Measurements from ENCODE around the gene ZFPM1. TPM values are rescaled to one million over a fixed set of nuclear protein-coding genes. Genes with fewer than 3 reads are reported as not detected.

The ZFPM1 gene
- total RNA-seq, 2 donors from 2014 or later: 10.9 to 11.4 TPM

GRCh38 chr16:88432174-88432573 lies 20.9 kb upstream of the ZFPM1 start:
- H3K27me3 ChIP-seq: peaks cover 0 to 16% of the 10 kb centered on the region in 2 donors
- peaks cover 14% of the 10 kb centered on the region for H3K4me1 ChIP-seq
- no peak overlapping the region for H3K4me3 ChIP-seq
- no peaks in the 10 kb centered on the region for H3K9me3 ChIP-seq
- WGBS, 2 donors: 76 to 77% methylated on average over 19 to 22 of the region's 22 CpGs
- ATAC-seq (no peak), DNase-seq (no peak)
- no peak overlapping the region for H3K27ac ChIP-seq
- intact Hi-C loops (cut with DNase I): no loop called here
- H3K36me3 ChIP-seq (replicated peaks in 1 of 2; ENCODE audit: insufficient read depth in 1 of 2, low read depth in 2 of 2): no peaks in the 10 kb centered on the region
- TF ChIP-seq CTCF (IDR thresholded peaks at IDR 0.05) (no peak), POLR2A (IDR thresholded peaks at IDR 0.05) (no peak)

DNA sequence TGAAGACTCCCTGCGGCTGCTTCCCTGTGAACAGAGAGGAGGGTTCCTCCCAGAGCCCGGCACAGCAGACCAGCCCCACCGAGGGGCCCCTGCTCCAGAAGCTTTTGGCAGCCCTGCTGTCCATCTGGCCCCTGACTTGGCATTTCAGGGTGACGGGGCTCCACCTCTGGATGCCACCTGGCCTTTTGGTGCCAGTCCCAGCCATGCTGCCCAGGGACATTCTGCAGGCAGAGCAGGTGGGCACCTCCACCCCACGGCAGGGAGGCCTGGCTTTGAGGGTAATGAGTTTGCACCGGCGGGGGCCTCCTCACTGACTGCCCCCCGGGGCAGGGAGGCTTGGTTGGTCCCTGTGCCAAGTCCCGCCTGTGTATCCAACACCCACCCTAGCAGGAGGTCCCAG lies 20.3 kb upstream of the ZFPM1 start:
- Histone ChIP-seq H3K4me3 (no peak overlapping the region), H3K36me3 (replicated peaks in 1 of 2; ENCODE audit: insufficient read depth in 1 of 2, low read depth in 2 of 2) (no peaks in the 10 kb centered on the region), H3K9me3 (no peaks in the 10 kb centered on the region), H3K27ac (no peak overlapping the region), H3K27me3 (peaks cover 0 to 16% of the 10 kb centered on the region in 2 donors), H3K4me1 (peaks cover 18% of the 10 kb centered on the region)
- ATAC-seq (no peak), DNase-seq (no peak)
- intact Hi-C loops (cut with DNase I): no loop called here
- WGBS, 2 donors: 68 to 70% methylated on average over 2 to 6 of the region's 9 CpGs
- TF ChIP-seq CTCF (IDR thresholded peaks at IDR 0.05) (no peak), POLR2A (IDR thresholded peaks at IDR 0.05) (no peak)

DNA sequence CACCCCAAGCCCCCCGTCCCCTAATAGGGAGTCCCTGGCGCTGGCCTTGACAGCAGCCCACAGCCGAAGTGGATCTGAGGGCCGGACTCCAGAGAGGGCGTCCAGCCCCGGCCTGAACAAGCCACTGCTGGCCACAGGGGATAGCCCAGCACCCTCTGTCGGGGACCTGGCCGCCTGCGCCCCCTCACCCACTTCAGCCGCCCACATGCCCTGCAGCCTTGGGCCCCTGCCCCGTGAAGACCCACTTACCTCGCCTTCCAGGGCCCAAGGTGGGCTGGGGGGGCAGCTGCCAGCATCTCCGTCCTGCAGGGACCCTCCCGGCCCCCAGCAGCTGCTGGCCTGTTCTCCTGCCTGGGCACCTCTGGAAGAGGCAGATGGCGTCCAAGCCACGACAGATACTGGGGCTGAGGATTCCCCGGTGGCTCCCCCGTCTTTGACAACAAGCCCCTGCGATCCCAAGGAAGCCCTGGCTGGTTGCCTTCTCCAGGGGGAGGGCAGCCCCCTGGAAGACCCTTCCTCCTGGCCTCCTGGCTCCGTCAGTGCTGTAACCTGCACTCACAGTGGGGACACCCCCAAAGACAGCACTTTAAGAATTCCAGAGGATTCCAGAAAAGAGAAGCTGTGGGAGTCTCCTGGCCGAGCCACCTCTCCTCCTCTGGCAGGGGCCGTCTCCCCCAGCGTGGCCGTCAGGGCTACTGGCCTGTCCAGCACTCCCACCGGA lies 19.3 kb upstream of the ZFPM1 start:
- Histone ChIP-seq H3K9me3 (no peaks in the 10 kb centered on the region), H3K4me1 (peaks cover 18% of the 10 kb centered on the region), H3K4me3 (no peak overlapping the region), H3K27ac (no peak overlapping the region), H3K36me3 (replicated peaks in 1 of 2; ENCODE audit: insufficient read depth in 1 of 2, low read depth in 2 of 2) (no peaks in the 10 kb centered on the region), H3K27me3 (peaks cover 0 to 16% of the 10 kb centered on the region in 2 donors)
- no peak for TF ChIP-seq CTCF (IDR thresholded peaks at IDR 0.05)
- no peak for TF ChIP-seq POLR2A (IDR thresholded peaks at IDR 0.05)
- intact Hi-C loops (cut with DNase I): no loop called here
- ATAC-seq (no peak), DNase-seq (no peak)
- WGBS, 2 donors: 67 to 78% methylated on average over 12 to 25 of the region's 25 CpGs

GRCh38 chr16:88434353-88434690 lies 18.8 kb upstream of the ZFPM1 start:
- TF ChIP-seq POLR2A (IDR thresholded peaks at IDR 0.05) (no peak), CTCF (IDR thresholded peaks at IDR 0.05) (no peak)
- WGBS, 2 donors: 80 to 100% methylated on average over 2 to 10 of the region's 10 CpGs
- no peak for ATAC-seq
- Histone ChIP-seq H3K27me3 (peaks cover 0 to 12% of the 10 kb centered on the region in 2 donors), H3K36me3 (replicated peaks in 1 of 2; ENCODE audit: insufficient read depth in 1 of 2, low read depth in 2 of 2) (no peaks in the 10 kb centered on the region), H3K4me3 (no peak overlapping the region), H3K27ac (no peak overlapping the region), H3K9me3 (no peaks in the 10 kb centered on the region), H3K4me1 (peaks cover 18% of the 10 kb centered on the region)
- intact Hi-C loops (cut with DNase I): no loop called here
- DNase-seq: no peak

- peaks cover 18% of the 10 kb centered on the region for H3K4me1 ChIP-seq
- no peak overlapping the region for H3K4me3 ChIP-seq
- ATAC-seq: no peak
- peaks cover 0 to 10% of the 10 kb centered on the region in 2 donors for H3K27me3 ChIP-seq
- 77 to 83% methylated on average over 1 to 18 of the region's 18 CpGs for WGBS, 2 donors
- no peaks in the 10 kb centered on the region for H3K9me3 ChIP-seq
- intact Hi-C loops (cut with DNase I): loop anchor here (5.0 kb wide), 1 partner anchor 237 kb away; no protein-coding TSS in a partner anchor
- no peak for DNase-seq
- no peak for TF ChIP-seq CTCF (IDR thresholded peaks at IDR 0.05)
- no peak for TF ChIP-seq POLR2A (IDR thresholded peaks at IDR 0.05)
- H3K27ac ChIP-seq: no peak overlapping the region
- H3K36me3 ChIP-seq (replicated peaks in 1 of 2; ENCODE audit: insufficient read depth in 1 of 2, low read depth in 2 of 2): no peaks in the 10 kb centered on the region
Measured at GRCh38 chr16:88434746-88435145, 18.3 kb upstream of the ZFPM1 start.

All from body of pancreas (tissue), 4 donors.